ENCODE results near the gene ELL2. TPM values are rescaled to one million over a fixed set of nuclear protein-coding genes. Genes with fewer than 3 reads are reported as not detected.

ELL2 gene
- total and polyA plus RNA-seq, 2 of the 13 experiments (the other 11 are each of a cell fraction or from before 2014, with no cell fraction given), result 78.9 to 97.1 TPM

GRCh38 chr5:95938766-95939165 lies 22.9 kb downstream of the ELL2 start:
- 0 out of 3 replicates have a peak, but pooled peaks have one; percentile 18 for ATAC-seq
- Histone ChIP-seq H3K36me3 (replicated peaks in 1 of 2; ENCODE audit: control insufficient read depth in 1 of 2, insufficient read depth in 2 of 2, low read length in 2 of 2) (peaks cover 10 to 51% of the 10 kb centered on the region in 2 experiments), H3K4me2 (ENCODE audit: low read depth, low read length) (no peak overlapping the region), H3K4me3 (replicated peaks in 1 of 3; ENCODE audit: insufficient read depth in 1 of 3, low read depth in 2 of 3, low read length in 3 of 3) (no peak overlapping the region), H3K4me1 (ENCODE audit: insufficient read depth, low read length) (peaks cover 88% of the 10 kb centered on the region), H3K79me2 (ENCODE audit: insufficient read depth, low read length) (peaks cover 100% of the 10 kb centered on the region), H3K27me3 (ENCODE audit: control insufficient read depth in 1 of 2, insufficient read depth in 2 of 2, low read length in 2 of 2) (no peaks in the 10 kb centered on the region), H2AFZ (ENCODE audit: low read length) (no peak overlapping the region), H4K20me1 (ENCODE audit: insufficient read depth, low read length) (peaks cover 99% of the 10 kb centered on the region), H3K9me3 (ENCODE audit: low read length) (no peaks in the 10 kb centered on the region), H3K9ac (ENCODE audit: insufficient read depth, low read depth, low read length) (no peak overlapping the region), H3K27ac (ENCODE audit: extremely low read length, insufficient read depth, low read length) (no peak overlapping the region)
- FAIRE-seq, result no peak
- DNase-seq (ENCODE audit: low spot score), result no peak
- ChIA-PET POLR2A (no interaction called here), CTCF (ENCODE audit: low intra/inter-chr PET ratio, low total read pairs) (no interaction called here)
- WGBS (ENCODE audit: low lambda C conversion rate), result 91% methylated on average over 1 of the region's 1 CpG
- in situ Hi-C loops (cut with HindIII; ENCODE audit: extremely low pct_ligation_motif_present, low pct_unique_long_range_greater_than_20kb) (no loop called here), intact Hi-C loops (cut with micrococcal nuclease; ENCODE audit: unreplicated experiment) (no loop called here)
- BruUV-seq (replicated peaks), result no TSS peak
- TF ChIP-seq MIXL1 (CRISPR knock-in tag; IDR thresholded peaks at IDR 0.05) (no peak), RBM22 (optimal IDR thresholded peaks at IDR 0.05; ENCODE audit: low read length) (peak; percentile 9), BRCA1 (CRISPR knock-in tag; IDR thresholded peaks at IDR 0.05) (no peak), PCBP1 (IDR thresholded peaks at IDR 0.05; ENCODE audit: borderline replicate concordance, low read depth, low read length) (no peak), ZKSCAN1 (IDR thresholded peaks at IDR 0.05; ENCODE audit: low read length) (no peak), ZNF619 (CRISPR knock-in tag; IDR thresholded peaks at IDR 0.05) (no peak), ZNF431 (CRISPR knock-in tag; IDR thresholded peaks at IDR 0.05; ENCODE audit: borderline replicate concordance, low read depth) (no peak)

- H4K20me1 ChIP-seq (ENCODE audit: insufficient read depth, low read length), result peaks cover 99% of the 10 kb centered on the region
- TF ChIP-seq ZNF121 (CRISPR knock-in tag; IDR thresholded peaks at IDR 0.05) (peak; percentile 83), KLF9 (CRISPR knock-in tag; IDR thresholded peaks at IDR 0.05; ENCODE audit: low read depth) (no peak)
- ATAC-seq, result no peak
- in situ Hi-C loops (cut with HindIII; ENCODE audit: extremely low pct_ligation_motif_present, low pct_unique_long_range_greater_than_20kb) (no loop called here), intact Hi-C loops (cut with micrococcal nuclease; ENCODE audit: unreplicated experiment) (no loop called here)
- H3K79me2 ChIP-seq (ENCODE audit: insufficient read depth, low read length), result peaks cover 100% of the 10 kb centered on the region
- no peak overlapping the region for H2AFZ ChIP-seq (ENCODE audit: low read length)
- no peak for DNase-seq (ENCODE audit: low spot score)
- no peaks in the 10 kb centered on the region for H3K9me3 ChIP-seq (ENCODE audit: low read length)
- no peak overlapping the region for H3K4me2 ChIP-seq (ENCODE audit: low read depth, low read length)
- no peak for FAIRE-seq
- POLR2A ChIA-PET, result no interaction called here
- H3K36me3 ChIP-seq (replicated peaks in 1 of 2; ENCODE audit: control insufficient read depth in 1 of 2, insufficient read depth in 2 of 2, low read length in 2 of 2), result peaks cover 10 to 47% of the 10 kb centered on the region in 2 experiments
- H3K27me3 ChIP-seq (ENCODE audit: control insufficient read depth in 1 of 2, insufficient read depth in 2 of 2, low read length in 2 of 2), result no peaks in the 10 kb centered on the region
- H3K4me1 ChIP-seq (ENCODE audit: insufficient read depth, low read length), result peaks cover 87% of the 10 kb centered on the region
- H3K27ac ChIP-seq (ENCODE audit: extremely low read length, insufficient read depth, low read length), result no peak overlapping the region
- 91% methylated on average over 1 of the region's 1 CpG for WGBS (ENCODE audit: low lambda C conversion rate)
- no peak overlapping the region for H3K9ac ChIP-seq (ENCODE audit: insufficient read depth, low read depth, low read length)
- CTCF ChIA-PET (ENCODE audit: low intra/inter-chr PET ratio, low total read pairs), result no interaction called here
- H3K4me3 ChIP-seq (replicated peaks in 1 of 3; ENCODE audit: insufficient read depth in 1 of 3, low read depth in 2 of 3, low read length in 3 of 3), result no peak overlapping the region
- no TSS peak for BruUV-seq (replicated peaks)
Measured at GRCh38 chr5:95938347-95938746, 23.3 kb downstream of the ELL2 start.

Measured in HepG2 (cell line).